Ureter (tissue), 1 donor: ENCODE results near the gene COLEC12. TPM values are rescaled to one million over a fixed set of nuclear protein-coding genes. Genes with fewer than 3 reads are reported as not detected.

Experiments
- DNase-seq: peaks from one replicate; pipeline ENCODE4 v3.0.0-alpha.2; 2020; ENCODE audit warnings: low spot score
- total RNA-seq: library from RNA; stranded (reverse); gene quantifications from one replicate; pipeline ENCODE4 v1.2.4, GENCODE V29; 2023
- donor health status: DM: yes; HTN: yes; CAD: no.

Gene COLEC12
- 10.2 TPM for total RNA-seq

GRCh38 chr18:500632-501405 is at the start of gene COLEC12:
Gene COLEC12 (minus strand): TSS chr18:500701. CDS start chr18:500514, 187 bp downstream.
- DNase-seq, result no peak

DNA sequence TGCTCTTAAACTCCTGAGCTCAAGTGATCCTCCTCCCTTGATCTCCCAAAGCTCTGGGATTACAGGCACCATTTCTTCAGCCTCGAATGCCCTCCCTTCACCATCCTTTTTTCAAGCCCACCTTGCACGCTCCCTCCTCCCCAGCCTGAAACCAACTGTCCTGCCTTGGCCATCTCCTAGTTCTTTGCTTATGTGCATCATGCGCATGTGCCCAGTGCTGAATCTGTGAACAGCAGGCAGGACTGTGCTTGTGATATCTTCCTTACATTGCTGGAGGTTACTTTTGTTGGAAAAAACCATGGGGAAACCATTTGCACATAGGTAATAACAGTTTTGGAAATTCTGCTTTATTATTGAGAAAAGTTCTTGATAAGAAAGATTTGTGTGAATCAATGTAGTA is 49.5 kb upstream of the COLEC12 start:
- no peak for DNase-seq

DNA sequence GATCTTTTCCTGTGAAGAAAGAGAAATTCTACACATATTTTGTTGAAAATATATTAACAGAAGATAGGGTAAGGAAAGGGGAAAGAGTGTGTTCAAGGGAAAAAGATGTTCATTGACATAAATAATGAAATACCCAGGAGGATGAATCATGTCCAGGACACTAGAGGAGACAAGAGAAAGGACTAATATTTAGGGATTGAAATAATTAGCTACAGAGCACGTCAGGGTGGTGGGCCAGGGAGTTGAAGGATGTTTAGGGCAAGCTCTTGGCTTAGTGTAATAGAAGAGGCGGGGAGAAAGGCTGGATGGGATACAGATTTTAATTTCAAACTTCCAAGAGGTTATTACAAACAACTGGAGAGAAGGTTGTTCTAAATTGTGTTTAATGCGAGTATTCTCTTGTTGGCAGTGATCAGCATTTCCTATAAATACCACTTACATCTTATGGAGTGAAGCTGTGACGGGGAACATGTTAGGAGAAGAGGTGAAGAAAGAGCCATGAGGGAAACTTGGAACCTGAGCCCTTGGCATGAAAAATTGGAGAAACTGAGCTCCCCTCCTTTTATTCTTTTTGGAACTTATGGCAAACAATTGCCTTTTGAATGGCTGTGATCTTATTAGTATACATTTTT is 43.1 kb upstream of the COLEC12 start:
- no peak for DNase-seq

DNA sequence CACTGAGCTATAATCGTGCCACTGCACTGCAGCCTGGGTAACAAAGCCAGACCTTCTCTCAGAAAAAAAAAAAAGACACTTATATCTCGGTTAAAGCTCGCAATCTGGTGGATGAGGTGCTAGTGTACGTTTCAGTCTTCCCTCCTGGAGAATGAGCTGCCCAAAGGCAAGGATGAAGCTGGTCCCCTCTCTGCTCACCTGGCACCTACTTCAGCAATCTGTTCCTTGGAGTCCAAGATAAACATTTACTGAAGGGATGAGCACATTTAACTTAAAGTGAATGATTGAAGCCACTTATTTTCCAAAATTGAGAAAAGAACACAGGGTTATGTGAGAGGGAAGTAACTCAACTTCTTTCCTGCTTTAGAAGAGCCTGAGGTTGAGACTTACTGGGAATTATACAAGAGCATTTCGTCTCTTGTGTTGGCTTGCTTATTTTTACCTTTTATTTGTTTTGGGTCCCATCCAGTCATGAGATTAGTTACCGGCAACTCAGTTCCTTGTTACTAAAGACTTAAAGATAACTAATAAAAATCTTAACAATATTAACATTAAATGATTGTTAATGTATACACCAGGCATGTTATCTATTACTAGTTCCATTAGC is 33.6 kb upstream of the COLEC12 start:
- no peak for DNase-seq

DNA sequence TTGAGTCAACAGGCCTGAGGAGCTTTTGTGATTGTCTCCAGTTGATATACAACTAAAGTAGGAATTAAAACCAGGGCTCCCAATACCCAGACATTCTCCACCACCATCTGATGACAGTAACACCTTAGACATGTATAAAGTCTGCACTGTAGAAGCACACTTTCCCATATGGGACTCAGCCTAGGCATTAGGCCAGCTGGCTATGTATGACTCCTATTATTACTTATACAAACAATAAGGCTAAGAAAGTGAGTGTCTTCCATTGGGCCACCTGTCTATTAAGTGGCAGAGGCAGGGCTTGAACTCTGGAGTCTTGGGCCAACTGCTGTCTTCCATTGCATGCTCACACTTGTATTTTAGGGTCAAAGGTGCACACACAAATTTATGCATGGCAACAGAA is 32.1 kb upstream of the COLEC12 start:
- no peak for DNase-seq

DNA sequence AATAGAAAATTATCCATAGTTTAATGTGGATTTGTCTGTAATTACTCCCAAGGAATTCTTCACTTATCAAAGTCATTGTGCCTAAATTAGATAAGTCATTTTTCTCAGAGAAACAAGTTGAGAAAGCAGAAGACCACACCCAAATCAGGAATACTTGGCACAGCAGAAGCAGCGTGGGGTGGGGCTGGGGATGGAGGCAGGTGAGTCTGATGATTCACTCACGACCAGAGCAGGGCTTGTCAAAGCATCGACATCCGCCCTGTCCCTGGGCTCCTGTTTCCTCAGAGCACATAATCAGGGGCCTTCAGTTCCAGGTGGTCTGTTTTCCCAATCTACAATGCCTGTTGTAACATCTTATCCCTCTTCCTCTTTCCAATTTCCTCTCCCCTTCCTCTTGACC is 31.5 kb upstream of the COLEC12 start:
- no peak for DNase-seq

- DNase-seq, result no peak
Measured at GRCh38 chr18:527146-527545, 26.6 kb upstream of the COLEC12 start.

GRCh38 chr18:526681-527080 is 26.2 kb upstream of the COLEC12 start:
- DNase-seq, result no peak

- DNase-seq, result no peak
Measured at GRCh38 chr18:525036-525797, 24.7 kb upstream of the COLEC12 start.

GRCh38 chr18:524466-524865 is 24.0 kb upstream of the COLEC12 start:
- DNase-seq, result no peak

DNA sequence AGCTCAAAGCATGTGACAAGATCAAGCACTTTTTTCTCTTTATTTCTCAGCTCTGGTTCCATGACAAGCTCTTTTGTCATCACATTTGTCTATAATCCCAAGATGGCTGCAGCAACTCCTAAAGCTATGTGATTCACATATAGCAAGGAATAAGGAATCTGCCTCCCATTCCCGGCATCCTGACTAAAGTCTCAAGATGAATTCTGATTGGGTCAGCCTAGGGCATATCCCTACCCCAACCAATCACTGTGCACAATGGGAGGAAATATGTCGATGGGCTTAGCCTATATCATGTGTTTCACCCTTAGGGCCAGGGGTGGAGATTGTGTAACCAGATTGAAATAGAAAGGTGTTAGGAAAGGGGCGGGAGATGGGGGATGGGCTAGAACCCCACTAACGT is 23.1 kb upstream of the COLEC12 start:
- DNase-seq, result no peak

DNA sequence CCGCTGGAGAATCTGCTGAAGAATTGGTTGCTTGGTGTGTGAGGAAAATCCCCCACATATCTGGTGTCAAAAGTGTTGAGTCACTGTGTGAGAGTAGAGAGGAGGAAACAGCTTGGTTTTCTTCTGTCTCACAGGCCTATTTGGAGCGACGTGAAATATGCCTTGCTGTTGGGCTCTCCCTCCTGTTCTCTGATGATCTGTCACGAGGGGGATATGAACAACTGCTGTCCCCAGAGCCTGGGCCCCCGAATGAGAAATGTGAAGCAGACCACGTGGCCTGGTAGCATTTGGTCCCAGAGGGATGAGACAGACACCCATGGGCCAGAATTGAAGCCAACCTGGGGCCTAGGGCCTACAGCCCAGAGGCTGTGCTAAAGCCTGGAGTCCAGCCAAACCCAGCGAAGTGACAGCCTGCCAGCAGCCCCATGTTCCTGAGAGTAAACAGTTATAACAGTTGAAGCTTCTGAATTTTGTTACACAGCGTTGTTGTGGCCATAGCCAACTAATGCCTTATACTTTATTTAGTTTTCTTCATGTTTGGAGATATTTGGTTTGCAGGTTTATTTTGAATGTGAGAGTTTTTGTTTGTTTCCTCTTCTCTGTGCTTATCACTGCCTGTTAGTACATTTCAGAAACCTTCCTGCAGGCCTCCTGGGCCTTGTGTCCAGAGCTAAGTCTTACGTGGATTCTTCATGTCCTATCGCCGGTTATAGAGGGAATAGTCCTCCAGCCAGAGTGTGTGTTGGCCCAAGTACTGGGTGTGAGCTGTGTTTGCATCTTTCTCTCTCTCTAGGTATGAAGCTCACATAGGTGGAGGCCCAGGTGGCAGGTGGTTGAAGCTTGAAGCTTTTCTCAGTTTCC is 18.7 kb upstream of the COLEC12 start:
- peak; percentile 54 for DNase-seq

GRCh38 chr18:518081-518480 is 17.6 kb upstream of the COLEC12 start:
- no peak for DNase-seq

DNA sequence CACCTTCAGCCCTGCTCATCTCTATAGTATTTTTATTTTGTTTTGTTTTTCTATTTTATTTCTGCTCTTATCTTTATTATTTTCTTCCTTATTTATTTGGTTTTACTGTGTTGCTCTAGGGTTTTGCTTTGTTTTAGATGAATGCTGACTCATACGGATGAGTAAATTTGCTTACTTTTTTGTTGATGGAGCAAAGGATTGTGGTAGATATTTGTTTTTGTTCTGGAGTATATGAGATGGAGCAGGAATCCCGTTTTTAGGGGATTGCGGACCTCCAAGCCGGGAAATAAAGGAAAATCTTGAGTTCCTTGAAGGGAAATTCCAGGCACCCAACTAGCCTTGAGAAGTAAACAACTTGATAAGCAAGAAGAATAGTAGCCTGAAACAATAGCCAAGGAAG is 15.3 kb upstream of the COLEC12 start:
- DNase-seq, result no peak

DNA sequence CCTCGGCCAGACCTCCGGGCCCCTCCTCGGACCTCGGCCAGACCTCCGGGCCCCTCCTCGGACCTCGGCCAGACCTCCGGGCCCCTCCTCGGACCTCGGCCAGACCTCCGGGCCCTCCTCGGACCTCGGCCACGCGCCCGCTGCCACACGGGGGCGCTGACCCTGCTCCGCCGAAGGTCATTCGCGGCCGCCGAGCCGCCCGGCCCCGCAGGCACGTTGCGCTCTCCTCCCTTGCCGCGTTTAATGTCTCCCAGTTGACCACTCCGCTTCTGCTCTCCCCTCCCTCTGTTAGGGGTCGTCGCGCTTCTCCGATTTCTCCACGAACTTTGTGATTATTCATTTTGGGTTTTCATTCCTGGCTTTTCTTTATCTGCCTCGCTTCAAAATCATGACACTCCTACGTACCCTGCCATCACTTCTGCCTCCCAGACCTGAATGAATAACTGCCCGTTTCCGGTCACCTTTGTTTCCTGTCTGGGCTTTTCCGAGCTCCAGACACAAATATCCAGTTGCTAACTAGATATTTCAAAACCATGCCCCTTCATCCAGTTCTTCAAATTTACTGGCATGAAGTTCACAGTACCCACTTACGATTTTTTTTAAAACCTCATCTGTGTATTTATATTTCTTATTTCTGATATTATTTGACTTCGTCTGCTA is 14.8 kb upstream of the COLEC12 start:
- DNase-seq, result no peak

GRCh38 chr18:513826-514530 is 13.5 kb upstream of the COLEC12 start:
- DNase-seq, result no peak

DNA sequence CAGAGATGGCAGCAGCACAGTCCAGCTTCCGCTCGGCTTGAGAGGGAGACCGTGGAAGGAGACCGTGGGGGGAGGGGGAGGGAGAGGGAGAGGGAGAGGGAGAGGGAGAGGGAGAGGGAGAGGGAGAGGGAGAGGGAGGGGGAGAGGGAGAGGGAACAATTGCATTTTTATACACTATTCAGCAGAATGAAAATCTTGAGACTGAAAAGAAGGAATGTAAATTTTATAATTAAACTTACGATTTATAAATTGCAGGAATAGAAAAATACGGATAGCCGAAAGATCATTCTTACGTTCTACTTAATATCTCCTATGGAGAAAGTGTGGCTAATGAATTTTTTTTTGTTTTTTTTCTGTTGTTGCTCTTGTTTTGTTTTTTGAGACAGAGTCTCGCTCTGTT is 12.5 kb upstream of the COLEC12 start:
- no peak for DNase-seq

- DNase-seq, result no peak
Measured at GRCh38 chr18:508835-509234, 8.3 kb upstream of the COLEC12 start.

GRCh38 chr18:507636-508035 is 7.1 kb upstream of the COLEC12 start:
- DNase-seq, result no peak

DNA sequence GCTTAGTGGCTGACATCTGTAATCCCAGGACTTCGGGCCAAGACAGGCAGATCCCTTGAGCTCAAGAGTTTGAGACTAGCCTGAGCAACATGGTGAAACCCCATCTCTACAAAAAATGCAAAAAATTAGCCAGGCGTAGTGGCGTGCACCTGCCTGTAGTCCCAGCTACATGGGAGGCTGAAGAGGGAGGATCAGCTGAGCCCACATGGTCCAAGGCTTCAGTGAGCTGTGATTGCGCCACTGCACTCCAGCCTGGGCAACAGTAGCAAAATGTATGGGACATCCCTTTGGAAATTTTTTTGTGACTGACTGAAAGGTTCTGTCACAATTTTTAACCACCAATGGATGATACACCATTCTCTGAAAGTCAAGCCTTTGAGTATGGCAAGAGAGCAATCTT is 6.3 kb upstream of the COLEC12 start:
- DNase-seq, result no peak
